Peyer's patch (tissue), 4 donors: Measurements from ENCODE around the gene PRAMEF11. TPM values are rescaled to one million over a fixed set of nuclear protein-coding genes. Genes with fewer than 3 reads are reported as not detected.
"Not testable (repeated sequence)": the region's sequence is repeated elsewhere in the genome, so short reads cannot be mapped to it uniquely, and the experiment has no call there.

Source experiments
- DNase-seq, 3 donors: peaks; one replicate each; pipeline ENCODE4 v3.0.0-alpha.2; 2017 to 2019
- H3K27ac ChIP-seq, 4 donors: fragments of 200-600 bp; sonication (generic); one replicate each; pipeline ENCODE4 v1.5.1; 2016 to 2019
- H3K27me3 ChIP-seq, 2 donors: fragments of 200-600 bp; sonication (generic); one replicate each; pipeline ENCODE4 v1.5.1; 2019
- H3K36me3 ChIP-seq, 3 donors: fragments of 200-600 bp; sonication (generic); one replicate each; pipeline ENCODE4 v1.5.1; 2016 to 2019
- H3K4me1 ChIP-seq, 4 donors: fragments of 200-600 bp; sonication (generic); one replicate each; pipeline ENCODE4 v1.5.1; 2016 to 2019
- H3K4me3 ChIP-seq, 4 donors: fragments of 200-600 bp; sonication (generic); 1 replicate in 3 of 4; 2 replicates in 1 of 4; pipeline ENCODE4 v1.5.1; 2016 to 2019; ENCODE audit warnings: mild to moderate bottlenecking in 1 of 4
- H3K9me3 ChIP-seq, 4 donors: fragments of 200-600 bp; sonication (generic); one replicate each; pipeline ENCODE4 v1.5.1; 2016 to 2019; ENCODE audit warnings: mild to moderate bottlenecking in 1 of 4
- CTCF ChIP-seq, 6 experiments: fragments of 450-650 bp in 4 of 6; fragments of 200-600 bp in 2 of 6; sonication (generic) in 1 of 6; IDR thresholded peaks; one replicate each; pipeline ENCODE4 v1.5.1; 2017 to 2019; ENCODE audit warnings: antibody characterized with exemption in 6 of 6, mild to moderate bottlenecking in 3 of 6, moderate library complexity in 1 of 6
- POLR2A ChIP-seq, 2 donors: fragments of 450-650 bp; IDR thresholded peaks; one replicate each; pipeline ENCODE4 v1.5.1; 2017; ENCODE audit warnings: antibody characterized with exemption in 2 of 2, mild to moderate bottlenecking in 2 of 2, moderate library complexity in 2 of 2
- total RNA-seq, 4 donors: library from RNA; depleted of rRNA; stranded (reverse); fragments of >200 nt; gene quantifications; one replicate each; pipeline ENCODE4 v1.1.0, GENCODE V29; 2016

The PRAMEF11 gene
- total RNA-seq: not detected

GRCh38 chr1:12831310-12831709, at the start of gene PRAMEF11:
Gene PRAMEF11 (minus strand): TSS chr1:12831410. CDS start chr1:12828789, 2,621 bp downstream.
- not testable (repeated sequence) for H3K27me3 ChIP-seq, H3K36me3 ChIP-seq, DNase-seq, H3K9me3 ChIP-seq, H3K4me1 ChIP-seq, H3K4me3 ChIP-seq, H3K27ac ChIP-seq

- DNase-seq, H3K36me3 ChIP-seq, H3K9me3 ChIP-seq, H3K27ac ChIP-seq, H3K4me1 ChIP-seq, H3K27me3 ChIP-seq, H3K4me3 ChIP-seq: not testable (repeated sequence)
Measured at GRCh38 chr1:12878453-12878852, 47.2 kb upstream of the PRAMEF11 start.

GRCh38 chr1:12863131-12863880, 32.1 kb upstream of the PRAMEF11 start:
- H3K4me3 ChIP-seq, H3K27me3 ChIP-seq, H3K36me3 ChIP-seq, DNase-seq, H3K27ac ChIP-seq, H3K4me1 ChIP-seq, H3K9me3 ChIP-seq: not testable (repeated sequence)

- H3K27me3 ChIP-seq, H3K27ac ChIP-seq, H3K36me3 ChIP-seq, H3K9me3 ChIP-seq, H3K4me1 ChIP-seq, H3K4me3 ChIP-seq, DNase-seq: not testable (repeated sequence)
Measured at GRCh38 chr1:12856786-12857185, 25.6 kb upstream of the PRAMEF11 start, which contains the start of gene PRAMEF2. Gene PRAMEF2 (plus strand): TSS chr1:12857086. CDS start chr1:12859010, 1,924 bp downstream.

- H3K9me3 ChIP-seq: no peaks in the 10 kb centered on the region
- no peak overlapping the region for H3K27ac ChIP-seq
- H3K36me3 ChIP-seq: no peaks in the 10 kb centered on the region
- H3K4me3 ChIP-seq: no peak overlapping the region
- no peak for TF ChIP-seq POLR2A (IDR thresholded peaks at IDR 0.05)
- TF ChIP-seq CTCF (IDR thresholded peaks at IDR 0.05): no peak
- no peaks in the 10 kb centered on the region for H3K27me3 ChIP-seq
- no peak for DNase-seq
- no peaks in the 10 kb centered on the region for H3K4me1 ChIP-seq
Measured at GRCh38 chr1:12851779-12852178, 20.6 kb upstream of the PRAMEF11 start.

GRCh38 chr1:12848620-12849019, 17.4 kb upstream of the PRAMEF11 start, which contains the start of gene HNRNPCL1:
Gene HNRNPCL1 (minus strand): TSS chr1:12848720. CDS start chr1:12848289, 431 bp downstream.
- H3K4me3 ChIP-seq, H3K27me3 ChIP-seq, H3K27ac ChIP-seq, H3K4me1 ChIP-seq, DNase-seq, H3K9me3 ChIP-seq, H3K36me3 ChIP-seq: not testable (repeated sequence)

- not testable (repeated sequence) for H3K36me3 ChIP-seq, DNase-seq, H3K9me3 ChIP-seq, H3K27ac ChIP-seq, H3K4me1 ChIP-seq, H3K27me3 ChIP-seq, H3K4me3 ChIP-seq
Measured at GRCh38 chr1:12833251-12833650, 2.0 kb upstream of the PRAMEF11 start.

- not testable (repeated sequence) for H3K9me3 ChIP-seq, H3K4me3 ChIP-seq, H3K36me3 ChIP-seq, H3K27me3 ChIP-seq, DNase-seq, H3K27ac ChIP-seq, H3K4me1 ChIP-seq
Measured at GRCh38 chr1:12819061-12819460, 12.1 kb downstream of the PRAMEF11 start.

- Histone ChIP-seq H3K27ac (no peak overlapping the region), H3K4me1 (no peaks in the 10 kb centered on the region), H3K27me3 (no peaks in the 10 kb centered on the region), H3K4me3 (no peak overlapping the region), H3K36me3 (no peaks in the 10 kb centered on the region), H3K9me3 (no peaks in the 10 kb centered on the region)
- DNase-seq: no peak
- TF ChIP-seq CTCF (IDR thresholded peaks at IDR 0.05): no peak
- no peak for TF ChIP-seq POLR2A (IDR thresholded peaks at IDR 0.05)
Measured at GRCh38 chr1:12811409-12811784, 19.8 kb downstream of the PRAMEF11 start.
